ENCODE results near the gene PCDHA10.
"Not testable (repeated sequence)": the region's sequence is repeated elsewhere in the genome, so short reads cannot be mapped to it uniquely, and the experiment has no call there.

PCDHA10 gene, protein sequence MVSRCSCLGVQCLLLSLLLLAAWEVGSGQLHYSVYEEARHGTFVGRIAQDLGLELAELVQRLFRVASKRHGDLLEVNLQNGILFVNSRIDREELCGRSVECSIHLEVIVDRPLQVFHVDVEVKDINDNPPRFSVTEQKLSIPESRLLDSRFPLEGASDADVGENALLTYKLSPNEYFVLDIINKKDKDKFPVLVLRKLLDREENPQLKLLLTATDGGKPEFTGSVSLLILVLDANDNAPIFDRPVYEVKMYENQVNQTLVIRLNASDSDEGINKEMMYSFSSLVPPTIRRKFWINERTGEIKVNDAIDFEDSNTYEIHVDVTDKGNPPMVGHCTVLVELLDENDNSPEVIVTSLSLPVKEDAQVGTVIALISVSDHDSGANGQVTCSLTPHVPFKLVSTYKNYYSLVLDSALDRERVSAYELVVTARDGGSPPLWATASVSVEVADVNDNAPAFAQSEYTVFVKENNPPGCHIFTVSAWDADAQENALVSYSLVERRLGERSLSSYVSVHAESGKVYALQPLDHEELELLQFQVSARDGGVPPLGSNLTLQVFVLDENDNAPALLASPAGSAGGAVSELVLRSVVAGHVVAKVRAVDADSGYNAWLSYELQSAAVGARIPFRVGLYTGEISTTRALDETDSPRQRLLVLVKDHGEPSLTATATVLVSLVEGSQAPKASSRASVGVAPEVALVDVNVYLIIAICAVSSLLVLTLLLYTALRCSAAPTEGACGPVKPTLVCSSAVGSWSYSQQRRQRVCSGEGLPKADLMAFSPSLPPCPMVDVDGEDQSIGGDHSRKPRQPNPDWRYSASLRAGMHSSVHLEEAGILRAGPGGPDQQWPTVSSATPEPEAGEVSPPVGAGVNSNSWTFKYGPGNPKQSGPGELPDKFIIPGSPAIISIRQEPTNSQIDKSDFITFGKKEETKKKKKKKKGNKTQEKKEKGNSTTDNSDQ
- 0 reads per million in 3 donors for total RNA-seq

DNA sequence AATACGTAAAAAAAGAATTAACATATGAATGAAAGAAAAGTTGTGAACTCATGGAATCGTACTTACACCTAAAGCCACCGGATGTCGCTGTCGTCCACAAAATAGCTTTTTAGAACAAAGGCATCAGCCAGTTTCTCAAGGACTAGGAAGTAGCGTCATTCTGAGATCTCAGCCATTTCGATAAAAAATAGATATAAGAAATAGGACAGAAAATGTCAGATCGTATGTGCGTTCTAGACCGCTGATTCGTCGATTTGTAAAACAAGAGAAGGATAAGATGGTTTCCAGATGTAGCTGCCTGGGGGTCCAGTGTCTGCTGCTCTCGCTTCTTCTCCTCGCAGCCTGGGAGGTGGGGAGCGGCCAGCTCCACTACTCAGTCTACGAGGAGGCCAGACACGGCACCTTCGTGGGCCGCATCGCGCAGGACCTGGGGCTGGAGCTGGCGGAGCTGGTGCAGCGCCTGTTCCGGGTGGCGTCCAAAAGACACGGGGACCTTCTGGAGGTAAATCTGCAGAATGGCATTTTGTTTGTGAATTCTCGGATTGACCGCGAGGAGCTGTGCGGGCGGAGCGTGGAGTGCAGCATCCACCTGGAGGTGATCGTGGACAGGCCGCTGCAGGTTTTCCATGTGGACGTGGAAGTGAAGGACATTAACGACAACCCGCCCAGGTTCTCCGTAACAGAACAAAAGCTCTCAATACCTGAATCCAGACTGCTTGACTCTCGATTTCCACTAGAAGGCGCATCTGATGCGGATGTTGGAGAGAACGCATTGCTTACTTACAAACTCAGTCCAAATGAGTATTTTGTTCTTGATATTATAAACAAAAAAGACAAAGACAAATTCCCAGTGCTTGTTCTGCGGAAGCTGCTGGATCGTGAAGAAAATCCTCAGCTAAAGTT lies at the start of gene PCDHA10:
Gene PCDHA10 (plus strand): TSS at position 126 of the 903 bp plus-strand sequence. CDS start 152 bp downstream, at position 278.
- no peaks in the 10 kb centered on the region for H3K36me3 ChIP-seq (ENCODE audit: control insufficient read depth, insufficient read depth, low read length)
- H3K27me3 ChIP-seq (replicated peaks; ENCODE audit: control insufficient read depth, insufficient read depth, low read length, poor library complexity, severe bottlenecking): no peaks in the 10 kb centered on the region
- H3K27ac ChIP-seq (ENCODE audit: insufficient read depth, low read length, poor library complexity, severe bottlenecking): no peak within 1 kb of the TSS
- no peak within 1 kb of the TSS for H3K4me3 ChIP-seq (ENCODE audit: insufficient read depth, low read depth, low read length, poor library complexity, severe bottlenecking)
- no peaks in the 10 kb centered on the region for H3K9me3 ChIP-seq (ENCODE audit: control insufficient read depth, low read length)
- DNase-seq: no peak
- H3K4me1 ChIP-seq (ENCODE audit: control insufficient read depth, insufficient read depth, low read length, poor library complexity, severe bottlenecking): no peaks in the 10 kb centered on the region

DNA sequence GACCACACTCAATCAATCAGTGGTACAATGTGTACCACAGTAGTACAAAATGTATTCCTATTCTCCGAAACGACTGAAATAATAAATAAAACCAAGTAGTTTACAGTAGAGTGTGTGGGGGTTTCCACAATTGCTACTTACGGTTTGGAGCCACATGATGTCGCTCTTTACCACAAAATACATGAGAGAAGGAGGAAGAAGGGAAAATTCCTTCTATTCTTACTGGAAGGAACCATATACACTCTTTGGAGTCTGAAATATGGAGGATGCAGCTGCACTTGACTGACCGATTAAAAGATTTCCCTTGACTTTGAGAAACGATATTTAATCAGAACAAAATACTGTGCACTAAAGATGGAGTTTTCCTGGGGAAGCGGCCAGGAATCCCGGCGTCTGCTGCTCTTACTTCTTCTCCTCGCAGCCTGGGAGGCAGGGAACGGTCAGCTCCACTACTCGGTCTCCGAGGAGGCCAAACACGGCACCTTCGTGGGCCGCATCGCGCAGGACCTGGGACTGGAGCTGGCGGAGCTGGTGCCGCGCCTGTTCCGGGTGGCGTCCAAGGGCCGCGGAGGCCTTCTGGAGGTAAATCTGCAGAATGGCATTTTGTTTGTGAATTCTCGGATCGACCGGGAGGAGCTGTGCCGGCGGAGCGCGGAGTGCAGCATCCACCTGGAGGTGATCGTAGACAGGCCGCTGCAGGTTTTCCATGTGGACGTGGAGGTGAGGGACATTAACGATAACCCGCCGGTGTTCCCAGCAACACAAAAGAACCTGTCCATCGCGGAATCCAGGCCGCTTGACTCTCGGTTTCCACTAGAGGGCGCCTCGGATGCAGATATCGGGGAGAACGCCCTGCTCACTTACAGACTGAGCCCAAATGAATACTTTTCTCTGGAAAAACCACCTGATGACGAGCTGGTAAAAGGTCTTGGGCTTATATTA lies 48.6 kb upstream of the PCDHA10 start, which contains the start of gene PCDHA4:
Gene PCDHA4 (plus strand): TSS at position 235 of the 942 bp plus-strand sequence.
- Histone ChIP-seq H3K36me3 (ENCODE audit: control insufficient read depth, insufficient read depth, low read length) (no peaks in the 10 kb centered on the region), H3K9me3 (ENCODE audit: control insufficient read depth, low read length) (no peaks in the 10 kb centered on the region), H3K27me3 (replicated peaks; ENCODE audit: control insufficient read depth, insufficient read depth, low read length, poor library complexity, severe bottlenecking) (peaks cover 8% of the 10 kb centered on the region), H3K4me1 (ENCODE audit: control insufficient read depth, insufficient read depth, low read length, poor library complexity, severe bottlenecking) (no peaks in the 10 kb centered on the region), H3K4me3 (ENCODE audit: insufficient read depth, low read depth, low read length, poor library complexity, severe bottlenecking) (no peak within 1 kb of the TSS), H3K27ac (ENCODE audit: insufficient read depth, low read length, poor library complexity, severe bottlenecking) (no peak within 1 kb of the TSS)
- DNase-seq: no peak

DNA sequence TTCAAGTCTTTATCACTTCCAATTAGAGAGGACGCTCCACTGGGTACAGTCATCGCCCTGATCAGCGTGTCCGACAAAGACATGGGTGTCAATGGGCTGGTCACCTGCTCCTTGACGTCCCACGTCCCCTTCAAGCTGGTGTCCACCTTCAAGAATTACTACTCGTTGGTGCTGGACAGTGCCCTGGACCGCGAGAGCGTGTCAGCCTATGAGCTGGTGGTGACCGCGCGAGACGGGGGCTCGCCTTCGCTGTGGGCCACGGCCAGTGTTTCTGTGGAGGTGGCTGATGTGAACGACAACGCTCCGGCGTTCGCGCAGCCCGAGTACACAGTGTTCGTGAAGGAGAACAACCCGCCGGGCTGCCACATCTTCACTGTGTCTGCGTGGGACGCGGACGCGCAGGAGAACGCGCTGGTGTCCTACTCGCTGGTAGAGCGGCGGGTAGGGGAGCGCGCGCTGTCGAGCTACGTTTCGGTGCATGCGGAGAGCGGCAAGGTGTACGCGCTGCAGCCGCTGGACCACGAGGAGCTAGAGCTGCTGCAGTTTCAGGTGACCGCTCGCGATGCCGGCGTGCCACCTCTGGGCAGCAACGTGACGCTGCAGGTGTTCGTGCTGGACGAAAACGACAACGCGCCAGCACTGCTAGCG lies 47.3 kb upstream of the PCDHA10 start:
- H3K36me3 ChIP-seq (ENCODE audit: control insufficient read depth, insufficient read depth, low read length); H3K9me3 ChIP-seq (ENCODE audit: control insufficient read depth, low read length); DNase-seq; H3K27me3 ChIP-seq (replicated peaks; ENCODE audit: control insufficient read depth, insufficient read depth, low read length, poor library complexity, severe bottlenecking); H3K4me3 ChIP-seq (ENCODE audit: insufficient read depth, low read depth, low read length, poor library complexity, severe bottlenecking); H3K27ac ChIP-seq (ENCODE audit: insufficient read depth, low read length, poor library complexity, severe bottlenecking); H3K4me1 ChIP-seq (ENCODE audit: control insufficient read depth, insufficient read depth, low read length, poor library complexity, severe bottlenecking): not testable (repeated sequence)

DNA sequence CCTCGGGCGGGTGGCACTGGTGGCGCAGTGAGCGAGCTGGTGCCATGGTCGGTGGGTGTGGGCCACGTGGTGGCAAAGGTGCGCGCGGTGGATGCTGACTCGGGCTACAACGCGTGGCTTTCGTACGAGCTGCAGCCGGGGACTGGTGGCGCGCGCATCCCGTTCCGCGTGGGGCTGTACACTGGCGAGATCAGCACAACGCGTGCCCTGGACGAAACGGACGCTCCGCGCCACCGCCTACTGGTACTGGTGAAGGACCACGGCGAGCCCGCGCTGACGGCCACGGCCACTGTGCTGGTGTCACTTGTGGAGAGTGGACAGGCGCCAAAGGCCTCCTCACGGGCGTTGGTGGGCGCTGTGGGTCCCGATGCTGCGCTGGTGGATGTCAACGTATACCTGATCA lies 46.8 kb upstream of the PCDHA10 start:
- H3K36me3 ChIP-seq (ENCODE audit: control insufficient read depth, insufficient read depth, low read length): no peaks in the 10 kb centered on the region
- H3K4me3 ChIP-seq (ENCODE audit: insufficient read depth, low read depth, low read length, poor library complexity, severe bottlenecking): no peak overlapping the region

DNA sequence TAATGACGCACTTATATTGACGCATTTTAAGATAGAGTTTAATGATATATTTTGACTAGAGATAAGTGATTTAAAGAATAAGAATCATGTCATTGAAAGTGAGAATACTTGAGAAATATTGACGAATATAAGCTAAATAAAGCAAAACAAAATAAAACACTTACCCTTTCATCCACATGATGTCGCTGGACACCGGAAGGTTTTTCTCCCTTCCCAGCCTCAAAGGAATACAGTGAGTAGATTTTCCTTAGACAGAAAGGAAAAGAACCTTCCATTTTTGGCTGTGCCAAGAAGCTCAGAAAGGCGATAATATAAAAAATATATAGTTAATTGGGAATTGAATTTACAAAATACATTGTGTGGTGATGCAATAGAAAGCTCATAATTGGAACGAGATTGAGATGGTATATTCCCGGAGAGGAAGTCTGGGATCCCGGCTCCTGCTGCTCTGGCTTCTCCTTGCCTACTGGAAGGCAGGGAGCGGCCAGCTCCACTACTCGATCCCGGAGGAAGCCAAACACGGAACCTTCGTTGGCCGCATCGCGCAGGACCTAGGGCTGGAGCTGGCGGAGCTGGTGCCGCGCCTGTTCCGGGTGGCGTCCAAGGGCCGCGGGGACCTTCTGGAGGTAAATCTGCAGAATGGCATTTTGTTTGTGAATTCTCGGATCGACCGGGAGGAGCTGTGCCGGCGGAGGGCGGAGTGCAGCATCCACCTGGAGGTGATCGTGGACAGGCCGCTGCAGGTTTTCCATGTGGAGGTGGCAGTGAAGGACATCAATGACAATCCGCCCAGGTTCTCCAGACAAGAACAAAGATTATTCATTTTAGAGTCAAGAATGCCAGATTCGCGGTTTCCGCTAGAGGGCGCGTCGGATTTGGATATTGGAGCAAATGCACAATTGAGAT lies 34.1 kb upstream of the PCDHA10 start, which contains the start of gene PCDHA5:
Gene PCDHA5 (plus strand): TSS at position 239 of the 906 bp plus-strand sequence.
- no peaks in the 10 kb centered on the region for H3K36me3 ChIP-seq (ENCODE audit: control insufficient read depth, insufficient read depth, low read length)
- DNase-seq: no peak
- no peaks in the 10 kb centered on the region for H3K9me3 ChIP-seq (ENCODE audit: control insufficient read depth, low read length)
- peaks cover 3% of the 10 kb centered on the region for H3K27me3 ChIP-seq (replicated peaks; ENCODE audit: control insufficient read depth, insufficient read depth, low read length, poor library complexity, severe bottlenecking)
- no peak within 1 kb of the TSS for H3K4me3 ChIP-seq (ENCODE audit: insufficient read depth, low read depth, low read length, poor library complexity, severe bottlenecking)
- no peaks in the 10 kb centered on the region for H3K4me1 ChIP-seq (ENCODE audit: control insufficient read depth, insufficient read depth, low read length, poor library complexity, severe bottlenecking)
- H3K27ac ChIP-seq (ENCODE audit: insufficient read depth, low read length, poor library complexity, severe bottlenecking): no peak within 1 kb of the TSS

More for the DNA sequence above, 46.8 kb upstream of the PCDHA10 start:
- no peak for DNase-seq
- Histone ChIP-seq H3K9me3 (ENCODE audit: control insufficient read depth, low read length) (no peaks in the 10 kb centered on the region), H3K27me3 (replicated peaks; ENCODE audit: control insufficient read depth, insufficient read depth, low read length, poor library complexity, severe bottlenecking) (peaks cover 8% of the 10 kb centered on the region), H3K4me1 (ENCODE audit: control insufficient read depth, insufficient read depth, low read length, poor library complexity, severe bottlenecking) (no peaks in the 10 kb centered on the region), H3K27ac (ENCODE audit: insufficient read depth, low read length, poor library complexity, severe bottlenecking) (no peak overlapping the region)

DNA sequence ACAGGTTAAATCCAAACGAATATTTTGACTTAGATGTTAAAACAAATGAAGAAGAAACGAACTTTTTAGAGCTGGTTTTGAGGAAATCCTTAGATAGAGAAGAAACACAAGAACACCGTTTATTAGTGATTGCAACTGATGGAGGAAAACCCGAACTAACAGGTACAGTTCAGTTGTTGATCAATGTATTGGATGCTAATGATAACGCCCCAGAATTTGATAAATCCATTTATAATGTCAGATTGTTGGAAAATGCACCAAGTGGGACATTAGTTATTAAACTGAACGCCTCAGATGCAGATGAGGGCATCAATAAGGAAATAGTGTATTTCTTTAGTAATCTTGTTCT lies 33.4 kb upstream of the PCDHA10 start:
- H3K4me3 ChIP-seq (ENCODE audit: insufficient read depth, low read depth, low read length, poor library complexity, severe bottlenecking): no peak overlapping the region
- H3K27me3 ChIP-seq (replicated peaks; ENCODE audit: control insufficient read depth, insufficient read depth, low read length, poor library complexity, severe bottlenecking): peaks cover 3% of the 10 kb centered on the region
- H3K4me1 ChIP-seq (ENCODE audit: control insufficient read depth, insufficient read depth, low read length, poor library complexity, severe bottlenecking): no peaks in the 10 kb centered on the region
- no peak for DNase-seq
- H3K9me3 ChIP-seq (ENCODE audit: control insufficient read depth, low read length): no peaks in the 10 kb centered on the region
- no peaks in the 10 kb centered on the region for H3K36me3 ChIP-seq (ENCODE audit: control insufficient read depth, insufficient read depth, low read length)
- H3K27ac ChIP-seq (ENCODE audit: insufficient read depth, low read length, poor library complexity, severe bottlenecking): no peak overlapping the region

DNA sequence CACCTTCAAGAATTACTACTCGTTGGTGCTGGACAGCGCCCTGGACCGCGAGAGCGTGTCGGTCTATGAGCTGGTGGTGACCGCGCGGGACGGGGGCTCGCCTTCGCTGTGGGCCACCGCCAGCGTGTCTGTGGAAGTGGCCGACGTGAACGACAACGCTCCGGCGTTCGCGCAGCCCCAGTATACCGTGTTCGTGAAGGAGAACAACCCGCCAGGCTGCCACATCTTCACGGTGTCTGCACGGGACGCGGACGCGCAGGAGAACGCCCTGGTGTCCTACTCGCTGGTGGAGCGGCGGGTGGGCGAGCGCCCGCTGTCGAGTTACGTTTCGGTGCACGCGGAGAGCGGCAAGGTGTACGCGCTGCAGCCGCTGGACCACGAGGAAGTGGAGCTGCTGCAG lies 32.7 kb upstream of the PCDHA10 start:
- not testable (repeated sequence) for H3K4me1 ChIP-seq (ENCODE audit: control insufficient read depth, insufficient read depth, low read length, poor library complexity, severe bottlenecking); DNase-seq; H3K27me3 ChIP-seq (replicated peaks; ENCODE audit: control insufficient read depth, insufficient read depth, low read length, poor library complexity, severe bottlenecking); H3K36me3 ChIP-seq (ENCODE audit: control insufficient read depth, insufficient read depth, low read length); H3K4me3 ChIP-seq (ENCODE audit: insufficient read depth, low read depth, low read length, poor library complexity, severe bottlenecking); H3K27ac ChIP-seq (ENCODE audit: insufficient read depth, low read length, poor library complexity, severe bottlenecking); H3K9me3 ChIP-seq (ENCODE audit: control insufficient read depth, low read length)

DNA sequence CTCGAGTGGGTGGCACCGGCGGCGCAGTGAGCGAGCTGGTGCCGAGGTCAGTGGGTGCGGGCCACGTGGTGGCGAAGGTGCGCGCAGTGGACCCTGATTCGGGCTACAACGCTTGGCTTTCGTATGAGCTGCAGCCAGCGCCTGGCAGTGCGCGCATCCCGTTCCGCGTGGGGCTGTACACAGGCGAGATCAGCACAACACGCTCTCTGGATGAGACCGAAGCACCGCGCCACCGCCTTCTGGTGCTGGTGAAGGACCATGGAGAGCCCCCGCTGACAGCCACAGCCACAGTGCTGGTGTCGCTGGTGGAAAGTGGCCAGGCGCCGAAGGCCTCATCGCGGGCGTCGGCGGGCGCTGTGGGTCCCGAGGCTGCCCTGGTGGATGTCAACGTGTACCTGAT lies 32.2 kb upstream of the PCDHA10 start:
- H3K9me3 ChIP-seq (ENCODE audit: control insufficient read depth, low read length): no peaks in the 10 kb centered on the region
- H3K27me3 ChIP-seq (replicated peaks; ENCODE audit: control insufficient read depth, insufficient read depth, low read length, poor library complexity, severe bottlenecking): peaks cover 3% of the 10 kb centered on the region
- no peaks in the 10 kb centered on the region for H3K36me3 ChIP-seq (ENCODE audit: control insufficient read depth, insufficient read depth, low read length)
- no peaks in the 10 kb centered on the region for H3K4me1 ChIP-seq (ENCODE audit: control insufficient read depth, insufficient read depth, low read length, poor library complexity, severe bottlenecking)
- H3K27ac ChIP-seq (ENCODE audit: insufficient read depth, low read length, poor library complexity, severe bottlenecking): no peak overlapping the region
- H3K4me3 ChIP-seq (ENCODE audit: insufficient read depth, low read depth, low read length, poor library complexity, severe bottlenecking): no peak overlapping the region
- no peak for DNase-seq
